Measurements from ENCODE around the gene SECISBP2L. TPM values are rescaled to one million over a fixed set of nuclear protein-coding genes. Genes with fewer than 3 reads are reported as not detected.

SECISBP2L gene
- total RNA-seq, 1 donor from 2014 or later, result 58.9 TPM

GRCh38 chr15:49066372-49066771, 20.1 kb upstream of the SECISBP2L start:
- DNase-seq (ENCODE audit: low spot score in 2 of 2, unreplicated experiment in 2 of 2), result no peak
- Mint-ChIP-seq H3K27ac (no peak overlapping the region), H3K27me3 (ENCODE audit: low read depth) (peaks cover under 1% of the 10 kb centered on the region), H3K4me3 (no peak overlapping the region), H3K4me1 (peaks cover under 1% of the 10 kb centered on the region), H3K9me3 (peaks cover 15% of the 10 kb centered on the region), H3K36me3 (no peaks in the 10 kb centered on the region)
- TF ChIP-seq CTCF (IDR thresholded peaks at IDR 0.05; ENCODE audit: unreplicated experiment), result no peak

GRCh38 chr15:49064884-49065283, 18.6 kb upstream of the SECISBP2L start:
- TF ChIP-seq CTCF (IDR thresholded peaks at IDR 0.05; ENCODE audit: unreplicated experiment), result no peak
- no peak overlapping the region for H3K4me3 Mint-ChIP-seq
- peaks cover 11% of the 10 kb centered on the region for H3K4me1 Mint-ChIP-seq
- H3K9me3 Mint-ChIP-seq, result peaks cover 6% of the 10 kb centered on the region
- no peak overlapping the region for H3K27ac Mint-ChIP-seq
- DNase-seq (ENCODE audit: low spot score in 2 of 2, unreplicated experiment in 2 of 2), result no peak
- H3K27me3 Mint-ChIP-seq (ENCODE audit: low read depth), result no peaks in the 10 kb centered on the region
- H3K36me3 Mint-ChIP-seq, result no peaks in the 10 kb centered on the region

- H3K4me1 Mint-ChIP-seq, result peaks cover 15% of the 10 kb centered on the region
- no peaks in the 10 kb centered on the region for H3K9me3 Mint-ChIP-seq
- no peak for DNase-seq (ENCODE audit: low spot score in 2 of 2, unreplicated experiment in 2 of 2)
- H3K4me3 Mint-ChIP-seq, result no peak overlapping the region
- H3K36me3 Mint-ChIP-seq, result no peaks in the 10 kb centered on the region
- H3K27me3 Mint-ChIP-seq (ENCODE audit: low read depth), result no peaks in the 10 kb centered on the region
- no peak for TF ChIP-seq CTCF (IDR thresholded peaks at IDR 0.05; ENCODE audit: unreplicated experiment)
- no peak overlapping the region for H3K27ac Mint-ChIP-seq
These were observed 18.0 kb upstream of the SECISBP2L start for GRCh38 chr15:49064281-49064653.

GRCh38 chr15:49063402-49064280, 17.4 kb upstream of the SECISBP2L start:
- H3K27ac Mint-ChIP-seq, result no peak overlapping the region
- no peaks in the 10 kb centered on the region for H3K27me3 Mint-ChIP-seq (ENCODE audit: low read depth)
- peaks cover 15% of the 10 kb centered on the region for H3K4me1 Mint-ChIP-seq
- no peak overlapping the region for H3K4me3 Mint-ChIP-seq
- no peak for DNase-seq (ENCODE audit: low spot score in 2 of 2, unreplicated experiment in 2 of 2)
- TF ChIP-seq CTCF (IDR thresholded peaks at IDR 0.05; ENCODE audit: unreplicated experiment), result no peak
- no peaks in the 10 kb centered on the region for H3K9me3 Mint-ChIP-seq
- H3K36me3 Mint-ChIP-seq, result no peaks in the 10 kb centered on the region

GRCh38 chr15:49062900-49063299, 16.7 kb upstream of the SECISBP2L start:
- no peak overlapping the region for H3K4me3 Mint-ChIP-seq

More at GRCh38 chr15:49062900-49063299, 16.7 kb upstream of the SECISBP2L start:
- no peak for TF ChIP-seq CTCF (IDR thresholded peaks at IDR 0.05; ENCODE audit: unreplicated experiment)
- no peaks in the 10 kb centered on the region for H3K9me3 Mint-ChIP-seq
- H3K36me3 Mint-ChIP-seq, result no peaks in the 10 kb centered on the region
- H3K27me3 Mint-ChIP-seq (ENCODE audit: low read depth), result no peaks in the 10 kb centered on the region
- DNase-seq (ENCODE audit: low spot score in 2 of 2, unreplicated experiment in 2 of 2), result no peak
- no peak overlapping the region for H3K27ac Mint-ChIP-seq
- peaks cover 15% of the 10 kb centered on the region for H3K4me1 Mint-ChIP-seq

Measured in mesothelial cell of epicardium (in vitro differentiated cells).